IMR-90 (cell line): ENCODE results near the gene IWS1. TPM values are rescaled to one million over a fixed set of nuclear protein-coding genes. Genes with fewer than 3 reads are reported as not detected.
"Not testable (repeated sequence)": the region's sequence is repeated elsewhere in the genome, so short reads cannot be mapped to it uniquely, and the experiment has no call there.

ENCODE experiments used
- ATAC-seq: fragments of 200-7000 bp; cut with Tn5 transposase; 2 replicates; pipeline ENCODE4 v1.9.1; 2020; ENCODE audit warnings: low read depth, mild to moderate bottlenecking, moderate library complexity
- BruUV-seq: library from RNA; stranded (reverse); fragments of 400-500 nt; replicated peaks from 2 replicates; lab custom pipeline; 2021; lab: Mats Ljungman, UMichigan
- CTCF ChIA-PET: fragments of 300-600 bp; formaldehyde crosslinking; extraction: SDS; loops from one replicate; lab custom pipeline; 2021; ENCODE audit warnings: antibody characterized with exemption; lab: Yijun Ruan, JAX
- POLR2A ChIA-PET: fragments of 300-600 bp; sonication (Branson Sonifier 250); formaldehyde crosslinking; loops from one replicate; lab custom pipeline; 2022; ENCODE audit warnings: antibody characterized with exemption; ENCODE audit not compliant: unreplicated experiment; lab: Charles Lee
- DNase-seq: peaks from one replicate; pipeline ENCODE4 v3.0.0; 2013
- H2AFZ ChIP-seq: replicated peaks from 2 replicates; pipeline ENCODE3; 2013; ENCODE audit warnings: low read length, mild to moderate bottlenecking; ENCODE audit not compliant: poor library complexity
- H2AK5ac ChIP-seq: 2 replicates; pipeline ENCODE4 v1.6.1; 2013; ENCODE audit warnings: low read depth, low read length, inconsistent platforms
- H2AK9ac ChIP-seq: replicated peaks from 2 replicates; pipeline ENCODE3; 2013; ENCODE audit warnings: mild to moderate bottlenecking, low read depth, low read length, moderate library complexity; ENCODE audit not compliant: poor library complexity
- H2BK120ac ChIP-seq: 2 replicates; pipeline ENCODE4 v1.6.1; 2013; ENCODE audit warnings: low read depth, low read length, inconsistent platforms
- H2BK15ac ChIP-seq: 3 replicates; pipeline ENCODE4 v1.6.1; 2013; ENCODE audit warnings: low read depth, low read length, inconsistent platforms
- H2BK20ac ChIP-seq: 2 replicates; pipeline ENCODE4 v1.6.1; 2013; ENCODE audit warnings: low read depth, mild to moderate bottlenecking, inconsistent platforms, low read length, moderate library complexity
- H2BK5ac ChIP-seq: 2 replicates; pipeline ENCODE4 v1.6.1; 2013; ENCODE audit warnings: mild to moderate bottlenecking, low read depth, low read length, inconsistent platforms; ENCODE audit not compliant: poor library complexity, severe bottlenecking
- H3K14ac ChIP-seq: replicated peaks from 2 replicates; pipeline ENCODE4 v1.6.1; 2013; ENCODE audit warnings: low read depth, low read length, inconsistent platforms
- H3K18ac ChIP-seq: 2 replicates; pipeline ENCODE4 v1.6.1; 2013; ENCODE audit warnings: low read depth, low read length, control low read depth
- H3K23ac ChIP-seq: 2 replicates; pipeline ENCODE4 v1.6.1; 2013; ENCODE audit warnings: low read depth, low read length, inconsistent platforms
- H3K27ac ChIP-seq: 2 replicates; pipeline ENCODE4 v1.5.1; 2013; ENCODE audit warnings: mild to moderate bottlenecking, control low read depth, low read length; ENCODE audit not compliant: insufficient read depth
- H3K27me3 ChIP-seq: 2 replicates; pipeline ENCODE4 v1.6.1; 2013; ENCODE audit warnings: low read length; ENCODE audit not compliant: control insufficient read depth, insufficient read depth
- H3K36me3 ChIP-seq: 2 replicates; pipeline ENCODE4 v1.6.1; 2013; ENCODE audit warnings: low read length, mixed read lengths; ENCODE audit not compliant: control insufficient read depth, insufficient read depth
- H3K4ac ChIP-seq: 2 replicates; pipeline ENCODE4 v1.6.1; 2013; ENCODE audit warnings: low read depth, low read length, inconsistent platforms
- H3K4me1 ChIP-seq: 2 replicates; pipeline ENCODE4 v1.6.1; 2013; ENCODE audit warnings: low read length, mixed read lengths; ENCODE audit not compliant: control insufficient read depth, insufficient read depth
- H3K4me2 ChIP-seq: 2 replicates; pipeline ENCODE4 v1.6.1; 2013; ENCODE audit warnings: low read depth, mild to moderate bottlenecking, control low read depth, low read length, moderate library complexity
- H3K4me3 ChIP-seq: 2 replicates; pipeline ENCODE4 v1.5.1; 2013; ENCODE audit warnings: low read depth, mild to moderate bottlenecking, control low read depth, low read length, moderate library complexity; ENCODE audit not compliant: insufficient read depth
- H3K56ac ChIP-seq: 2 replicates; pipeline ENCODE4 v1.6.1; 2013; ENCODE audit warnings: low read length, inconsistent platforms; ENCODE audit not compliant: insufficient read depth; ENCODE audit errors: extremely low read depth
- H3K79me1 ChIP-seq, 2 experiments: 2 replicates each; pipeline ENCODE4 v1.6.1; 2013; ENCODE audit warnings: low read length in 2 of 2, inconsistent platforms in 1 of 2, low read depth in 1 of 2
- H3K9ac ChIP-seq: 2 replicates; pipeline ENCODE4 v1.6.1; 2013; ENCODE audit warnings: low read depth, low read length, control low read depth
- H3K9me1 ChIP-seq: 2 replicates; pipeline ENCODE4 v1.6.1; 2013; ENCODE audit warnings: low read length, inconsistent platforms; ENCODE audit not compliant: insufficient read depth
- H3K9me3 ChIP-seq: 2 replicates; pipeline ENCODE4 v1.6.1; 2013; ENCODE audit warnings: low read length; ENCODE audit not compliant: control insufficient read depth, insufficient read depth
- H4K20me1 ChIP-seq: 2 replicates; pipeline ENCODE4 v1.6.1; 2013; ENCODE audit warnings: low read length, inconsistent platforms; ENCODE audit not compliant: insufficient read depth
- H4K5ac ChIP-seq: 2 replicates; pipeline ENCODE4 v1.6.1; 2013; ENCODE audit warnings: mild to moderate bottlenecking, low read depth, low read length, control low read depth
- H4K8ac ChIP-seq, 2 experiments: 2 replicates each; pipeline ENCODE4 v1.6.1; 2013; ENCODE audit warnings: low read depth in 2 of 2, low read length in 2 of 2, control low read depth in 1 of 2, inconsistent platforms in 1 of 2
- H4K91ac ChIP-seq: 2 replicates; pipeline ENCODE4 v1.6.1; 2013; ENCODE audit warnings: low read depth, low read length, inconsistent platforms; ENCODE audit not compliant: insufficient read depth
- WGBS, 2 experiments: methylation state at CpG; one replicate each; pipeline versions ENCODE4 v1.1.5 to v1.1.7; 2013; ENCODE audit warnings: missing lambda C conversion rate in 2 of 2; ENCODE audit not compliant: insufficient read length in 1 of 2; ENCODE audit errors: extremely low coverage in 2 of 2; 5-methylcytosine and 5-hydroxymethylcytosine counted together
- dilution Hi-C: fragments of 300-500 bp; cut with HindIII; formaldehyde crosslinking; loops from one replicate; pipeline ENCODE4 v1.14.3; 2018; ENCODE audit warnings: low sequenced_read_pairs; ENCODE audit not compliant: unreplicated experiment
- in situ Hi-C: fragments of 300-500 bp; cut with MboI; formaldehyde crosslinking; loops from 3 replicates; pipeline ENCODE4 v1.14.3; 2019; ENCODE audit warnings: low sequenced_read_pairs, inconsistent platforms, mixed read lengths
- intact Hi-C: fragments of 100-400 bp; cut with micrococcal nuclease; formaldehyde crosslinking; loops from 2 replicates; pipeline ENCODE4 v1.10.0; 2022
- polyA plus RNA-seq, 3 experiments: library from polyadenylated mRNA; depleted of rRNA; stranded (reverse); fragments of >200 nt; gene quantifications; 2 replicates each; pipeline ENCODE4 v1.2.3, GENCODE V29; 2012; ENCODE audit warnings: low replicate concordance in 1 of 3
- total RNA-seq: library from RNA; depleted of rRNA; stranded (reverse); fragments of >200 nt; gene quantifications from 2 replicates; pipeline ENCODE4 v1.2.3, GENCODE V29; 2012

IWS1 gene
- total and polyA plus RNA-seq, 2 of the 4 experiments (the other 2 are of a cell fraction): 31.5 to 52.5 TPM

GRCh38 chr2:127524198-127524834 lies 2.0 kb downstream of the IWS1 start:
- H2BK20ac ChIP-seq, H3K4me1 ChIP-seq, H3K9me1 ChIP-seq, H3K4me3 ChIP-seq, H4K91ac ChIP-seq, in situ Hi-C loops, H3K56ac ChIP-seq, H3K36me3 ChIP-seq, H3K4me2 ChIP-seq, H4K8ac ChIP-seq, ATAC-seq, H3K9me3 ChIP-seq, H3K4ac ChIP-seq, H2BK5ac ChIP-seq, CTCF ChIA-PET, DNase-seq, H3K23ac ChIP-seq, H2AFZ ChIP-seq, dilution Hi-C loops, H3K9ac ChIP-seq, H4K5ac ChIP-seq, H2BK120ac ChIP-seq, H3K14ac ChIP-seq, POLR2A ChIA-PET, H2BK15ac ChIP-seq, H3K18ac ChIP-seq, H2AK5ac ChIP-seq, H3K27ac ChIP-seq, H4K20me1 ChIP-seq, H3K27me3 ChIP-seq, BruUV-seq, H2AK9ac ChIP-seq: not testable (repeated sequence)
- peaks cover 15 to 32% of the 10 kb centered on the region in 2 experiments; a peak in 3 of 4 replicates for H3K79me1 ChIP-seq
- no CpG with 5 or more reads among the region's 7 CpGs for WGBS, 2 experiments
- intact Hi-C loops: loop anchor here (10.0 kb wide), 1 partner anchor 180 kb away; the partner anchor contains the start of gene SFT2D3
